Pancreas (tissue), 10 donors: ENCODE data around the gene TEKT3. TPM values are rescaled to one million over a fixed set of nuclear protein-coding genes. Genes with fewer than 3 reads are reported as not detected.

ENCODE experiments used
- ATAC-seq, 4 donors: fragments of 200-7000 bp; cut with Tn5 transposase; one replicate each; pipeline versions ENCODE4 v1.8.0 to v1.9.1; 2020; ENCODE audit warnings: mild to moderate bottlenecking in 4 of 4, moderate library complexity in 4 of 4
- DNase-seq, 6 donors: peaks; one replicate each; pipeline ENCODE4 v3.0.0-alpha.2; 2020
- FAIRE-seq: peaks from 2 replicates; lab custom pipeline; 2012; peaks lifted over from hg19 to GRCh38; lab: Jason Lieb, UNC
- H3K27ac ChIP-seq, 4 donors: fragments of 200-600 bp; sonication (generic); 1 replicate in 3 of 4; 2 replicates in 1 of 4; pipeline versions ENCODE4 v1.5.0 to v1.8.0; 2020
- H3K27me3 ChIP-seq, 4 donors: fragments of 200-600 bp; one replicate each; pipeline ENCODE4 v1.8.0; 2021
- H3K36me3 ChIP-seq, 3 donors: fragments of 200-600 bp; sonication (generic) in 1 of 3; one replicate each; pipeline versions ENCODE4 v1.5.0 to v1.8.0; 2020 to 2021
- H3K4me1 ChIP-seq, 3 donors: fragments of 200-600 bp; one replicate each; pipeline ENCODE4 v1.8.0; 2021
- H3K4me3 ChIP-seq, 4 donors: fragments of 200-600 bp; sonication (generic) in 2 of 4; one replicate each; pipeline versions ENCODE4 v1.5.0 to v1.8.0; 2020 to 2021
- H3K9me3 ChIP-seq, 4 donors: fragments of 200-600 bp; one replicate each; pipeline ENCODE4 v1.8.0; 2021
- WGBS, 2 donors: extraction: QIAGEN DNeasy Blood & Tissue Kit; methylation state at CpG; one replicate each; pipeline ENCODE4 v1.1.7; 2013; 5-methylcytosine and 5-hydroxymethylcytosine counted together
- intact Hi-C, 3 donors: fragments of 100-400 bp; cut with DNase I; formaldehyde crosslinking; loops; one replicate each; pipeline versions ENCODE4 v1.11.1 to v1.14.2; 2022
- polyA plus RNA-seq, 2 donors: library from polyadenylated mRNA; stranded (reverse); fragments of 200-250 nt; gene quantifications; one replicate each; pipeline ENCODE4 v1.2.3, GENCODE V29; 2013
- total RNA-seq, 6 donors: library from RNA; stranded (reverse); fragmentation: NEBNext Ultra II Directional in 4 of 6; extraction: Animal tissue kit (Norgen Biotek cat#: 25700) in 4 of 6; gene quantifications; one replicate each; pipeline versions ENCODE4 v1.2.1 to v1.2.4, GENCODE V29; 2021 to 2023
- TF ChIP-seq, protein P1 (sequence below), 4 donors: fragments of 200-600 bp; sonication (generic) in 3 of 4; IDR thresholded peaks; one replicate each; pipeline versions ENCODE4 v1.5.0 to v1.8.0; 2021; ENCODE audit warnings: antibody characterized with exemption in 4 of 4
- donor health status: healthy with polysubstance abuse.
- donor health status: DM: no; HTN: no; CAD: no; lungs with moderate emphysema.
- donor health status: DM: no; HTN: no; CAD: no.
- donor health status: control.
- donor health status: control.
- donor health status: Bipolar disorder and iron deficiency.
- donor health status: DM: yes; HTN: yes; CAD: no.
- donor health status: DM: no; HTN: no; CAD: no.
- donor health status: DM: no; HTN: no; CAD: no.
- donor health status: DM: yes; HTN: yes; CAD: no.

Gene TEKT3
- total and polyA plus RNA-seq, 8 donors, result 0.23 to 2.7 (median 0.43) TPM; not detected in 3

DNA sequence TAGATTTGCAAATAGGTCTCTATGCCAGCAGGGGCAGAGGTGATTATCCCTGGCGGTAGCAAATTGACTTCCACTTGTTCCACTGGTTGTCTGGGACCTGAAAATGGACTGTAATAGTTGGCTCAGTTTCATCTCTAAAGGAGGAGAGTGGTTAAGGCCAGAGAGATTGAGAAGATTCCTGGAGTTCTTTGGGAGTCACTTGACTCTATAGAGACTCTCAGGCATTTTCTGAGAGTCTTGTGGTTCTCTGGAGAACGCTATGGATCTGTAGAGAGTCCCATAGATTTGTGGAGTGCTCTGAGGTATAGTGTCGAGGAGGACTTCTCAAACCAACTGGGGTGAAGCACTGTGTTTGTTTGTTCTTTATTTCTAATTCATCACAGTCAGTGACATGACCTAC is 67.4 kb downstream of the TEKT3 start:
- Histone ChIP-seq H3K4me1 (no peaks in the 10 kb centered on the region), H3K36me3 (no peaks in the 10 kb centered on the region), H3K4me3 (no peak overlapping the region), H3K27ac (no peak overlapping the region), H3K27me3 (no peaks in the 10 kb centered on the region), H3K9me3 (no peaks in the 10 kb centered on the region)
- no peak for DNase-seq
- intact Hi-C loops, result no loop called here
- 86 to 93% methylated on average over 3 of the region's 3 CpGs for WGBS, 2 donors
- ATAC-seq, result no peak
- TF ChIP-seq, protein P1, sequence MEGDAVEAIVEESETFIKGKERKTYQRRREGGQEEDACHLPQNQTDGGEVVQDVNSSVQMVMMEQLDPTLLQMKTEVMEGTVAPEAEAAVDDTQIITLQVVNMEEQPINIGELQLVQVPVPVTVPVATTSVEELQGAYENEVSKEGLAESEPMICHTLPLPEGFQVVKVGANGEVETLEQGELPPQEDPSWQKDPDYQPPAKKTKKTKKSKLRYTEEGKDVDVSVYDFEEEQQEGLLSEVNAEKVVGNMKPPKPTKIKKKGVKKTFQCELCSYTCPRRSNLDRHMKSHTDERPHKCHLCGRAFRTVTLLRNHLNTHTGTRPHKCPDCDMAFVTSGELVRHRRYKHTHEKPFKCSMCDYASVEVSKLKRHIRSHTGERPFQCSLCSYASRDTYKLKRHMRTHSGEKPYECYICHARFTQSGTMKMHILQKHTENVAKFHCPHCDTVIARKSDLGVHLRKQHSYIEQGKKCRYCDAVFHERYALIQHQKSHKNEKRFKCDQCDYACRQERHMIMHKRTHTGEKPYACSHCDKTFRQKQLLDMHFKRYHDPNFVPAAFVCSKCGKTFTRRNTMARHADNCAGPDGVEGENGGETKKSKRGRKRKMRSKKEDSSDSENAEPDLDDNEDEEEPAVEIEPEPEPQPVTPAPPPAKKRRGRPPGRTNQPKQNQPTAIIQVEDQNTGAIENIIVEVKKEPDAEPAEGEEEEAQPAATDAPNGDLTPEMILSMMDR (IDR thresholded peaks at IDR 0.05), result no peak
- FAIRE-seq, result no peak

DNA sequence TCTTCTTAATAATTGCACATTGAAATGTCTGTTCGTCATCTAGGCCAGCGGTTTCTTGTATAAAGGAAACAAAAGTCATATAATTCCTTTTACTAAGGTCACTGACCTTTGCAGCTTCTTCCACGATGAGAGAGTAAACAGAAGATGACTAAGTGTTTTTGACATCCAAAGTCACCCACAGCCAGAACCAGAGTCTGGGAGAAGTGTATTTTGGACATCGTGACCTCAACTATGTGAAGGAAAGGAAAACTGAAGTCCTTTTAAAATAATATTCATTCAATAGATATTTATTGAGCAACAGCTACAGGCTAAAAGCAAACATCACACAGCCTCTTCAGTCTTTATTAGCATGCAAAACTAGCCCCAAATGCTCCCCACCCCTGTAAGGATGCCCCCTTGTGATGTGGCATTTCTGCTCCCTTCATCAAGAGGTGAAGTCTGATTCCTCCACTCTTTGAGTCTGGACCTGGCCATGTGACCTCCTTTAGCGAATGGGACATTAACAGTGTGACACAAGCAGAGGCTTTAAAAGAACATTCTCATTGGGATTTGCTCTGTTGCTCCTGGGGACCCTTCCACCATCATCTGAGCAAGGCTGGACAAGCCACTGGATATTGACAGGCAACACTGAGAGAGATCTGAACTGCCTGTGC is 68.1 kb downstream of the TEKT3 start:
- 78 to 79% methylated on average over 5 of the region's 5 CpGs for WGBS, 2 donors
- intact Hi-C loops, result no loop called here
- Histone ChIP-seq H3K27me3 (no peaks in the 10 kb centered on the region), H3K4me1 (no peaks in the 10 kb centered on the region), H3K9me3 (no peaks in the 10 kb centered on the region), H3K36me3 (no peaks in the 10 kb centered on the region), H3K4me3 (no peak overlapping the region), H3K27ac (peak overlapping the region in 1 of 4 donors; percentile 27)
- DNase-seq, result no peak
- FAIRE-seq, result no peak
- peak in 3 of 4 donors; percentile 40 to 56 (median 54) for ATAC-seq
- TF ChIP-seq, protein P1 (IDR thresholded peaks at IDR 0.05), result no peak

DNA sequence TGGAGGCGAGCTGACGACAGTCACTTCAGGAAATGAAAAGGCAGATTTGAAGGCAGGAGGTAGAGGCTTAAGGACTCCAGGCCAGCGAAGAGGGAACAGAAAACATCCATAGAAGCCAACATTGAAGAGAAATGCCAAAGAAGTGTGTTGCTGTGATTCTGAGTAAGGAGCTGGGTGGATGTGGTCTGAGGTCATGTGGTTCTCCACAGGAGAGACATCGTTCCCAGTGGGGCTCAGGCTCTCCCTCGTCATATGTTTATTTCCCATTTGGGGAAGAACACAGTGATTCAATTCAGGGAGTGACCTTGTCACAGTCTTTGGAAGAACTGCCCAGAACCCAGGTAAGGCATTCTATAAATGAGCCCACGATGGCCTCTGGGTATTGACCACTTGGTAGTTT is 69.7 kb downstream of the TEKT3 start:
- no peaks in the 10 kb centered on the region for H3K4me1 ChIP-seq
- H3K27ac ChIP-seq, result no peak overlapping the region
- no peaks in the 10 kb centered on the region for H3K9me3 ChIP-seq
- intact Hi-C loops, result no loop called here
- FAIRE-seq, result no peak
- H3K27me3 ChIP-seq, result no peaks in the 10 kb centered on the region
- TF ChIP-seq, protein P1 (IDR thresholded peaks at IDR 0.05), result no peak
- no peak for DNase-seq
- no peak overlapping the region for H3K4me3 ChIP-seq
- no peaks in the 10 kb centered on the region for H3K36me3 ChIP-seq
- no peak for ATAC-seq
- WGBS, 2 donors, result 84 to 87% methylated on average over 6 of the region's 6 CpGs

DNA sequence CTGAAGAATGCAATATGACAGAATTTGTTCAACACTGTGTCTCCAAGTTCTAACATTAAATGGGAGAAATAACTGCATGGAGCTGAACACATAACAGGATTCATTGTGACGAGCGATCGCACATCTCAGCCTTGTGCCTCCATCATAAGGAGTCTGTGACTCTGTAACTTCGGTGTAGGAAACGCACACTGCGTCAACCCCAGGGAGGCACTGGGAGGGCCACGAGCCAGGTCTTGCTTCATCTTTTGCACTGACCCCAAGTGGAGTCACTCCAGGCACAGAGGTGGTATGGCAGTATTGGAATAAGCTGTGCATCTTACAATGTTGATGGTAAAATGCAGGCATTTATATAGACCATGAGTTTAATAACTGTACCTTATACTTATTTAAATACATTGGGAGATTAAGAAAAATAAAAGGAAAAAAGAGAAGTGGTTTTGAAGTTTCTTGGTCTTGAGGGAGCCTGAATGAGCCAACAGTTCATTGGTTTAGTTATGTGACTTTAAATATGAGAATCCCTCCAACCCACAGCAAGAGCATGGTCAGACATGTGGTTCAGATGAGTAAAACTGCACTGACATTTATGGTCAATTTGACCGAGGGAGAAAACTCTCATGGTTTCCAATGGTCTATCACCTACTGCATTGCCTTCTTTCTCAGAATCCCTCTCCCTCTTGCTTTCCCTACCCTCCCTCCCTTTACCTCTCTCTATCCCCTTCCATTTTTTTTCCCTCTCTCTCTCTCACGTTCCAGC is 70.6 kb downstream of the TEKT3 start:
- Histone ChIP-seq H3K4me3 (no peak overlapping the region), H3K36me3 (no peaks in the 10 kb centered on the region), H3K9me3 (no peaks in the 10 kb centered on the region), H3K27me3 (no peaks in the 10 kb centered on the region), H3K27ac (no peak overlapping the region), H3K4me1 (no peaks in the 10 kb centered on the region)
- TF ChIP-seq, protein P1 (IDR thresholded peaks at IDR 0.05), result no peak
- DNase-seq (no peak), ATAC-seq (no peak), FAIRE-seq (no peak)
- intact Hi-C loops, result no loop called here
- 87 to 89% methylated on average over 9 of the region's 9 CpGs for WGBS, 2 donors

DNA sequence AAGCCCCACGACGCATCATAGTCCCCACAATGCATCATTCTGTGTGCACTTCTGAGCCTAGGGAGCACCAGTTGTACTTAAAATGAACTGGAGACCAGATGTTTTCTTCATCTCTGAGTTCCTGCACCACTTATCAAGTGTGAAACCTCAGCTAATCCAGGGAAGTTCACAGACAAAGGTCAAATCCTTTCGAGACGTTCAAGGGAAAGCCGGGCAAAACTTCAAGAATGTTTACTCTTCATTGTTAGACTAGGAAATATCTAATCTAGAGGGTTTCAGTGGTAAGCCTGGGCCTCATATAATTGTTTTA is 71.7 kb downstream of the TEKT3 start:
- DNase-seq (no peak), FAIRE-seq (no peak), ATAC-seq (no peak)
- intact Hi-C loops, result no loop called here
- TF ChIP-seq, protein P1 (IDR thresholded peaks at IDR 0.05), result no peak
- Histone ChIP-seq H3K27me3 (no peaks in the 10 kb centered on the region), H3K27ac (no peak overlapping the region), H3K36me3 (no peaks in the 10 kb centered on the region), H3K9me3 (no peaks in the 10 kb centered on the region), H3K4me1 (peaks cover 4 to 10% (median 6%) of the 10 kb centered on the region in 3 donors), H3K4me3 (no peak overlapping the region)
- WGBS, 2 donors, result 49 to 67% methylated on average over 5 of the region's 5 CpGs
